G401 (cell line): Measurements from ENCODE around the gene CRABP1. TPM values are rescaled to one million over a fixed set of nuclear protein-coding genes. Genes with fewer than 3 reads are reported as not detected.
"Not testable (repeated sequence)": the region's sequence is repeated elsewhere in the genome, so short reads cannot be mapped to it uniquely, and the experiment has no call there.

Experiments
- DNase-seq: peaks from one replicate; pipeline ENCODE4 v3.0.0-alpha.2; 2015; ENCODE audit warnings: low spot score
- in situ Hi-C: cut with HindIII; loops from 2 replicates; pipeline ENCODE4 v1.10.0; 2016; ENCODE audit warnings: low sequenced_read_pairs, mixed read lengths
- total RNA-seq: library from RNA; depleted of rRNA; stranded (reverse); fragments of >200 nt; shearing (Covaris generic); gene quantifications from 2 replicates; pipeline ENCODE4 v1.2.3, GENCODE V29; 2014

Gene CRABP1
- total RNA-seq, 1 experiment from 2014 or later = not detected

DNA sequence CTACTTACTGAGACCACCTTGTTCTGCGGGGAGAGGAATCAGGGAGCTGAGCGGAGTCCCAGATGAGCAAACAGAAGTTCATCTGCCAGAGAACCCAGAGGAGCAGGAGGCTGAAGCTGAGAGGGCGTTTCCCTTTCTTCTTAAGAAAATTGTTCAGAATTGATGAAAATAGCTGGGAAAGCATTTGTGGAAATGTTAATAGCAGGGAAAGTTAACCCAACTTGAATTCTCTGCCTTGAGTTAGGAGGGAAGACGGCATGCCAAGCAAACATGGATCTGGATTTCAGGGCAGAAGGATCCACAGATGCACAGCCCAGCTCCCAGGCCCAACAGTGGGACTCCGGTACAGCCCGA is 23.2 kb downstream of the CRABP1 start:
- in situ Hi-C loops = no loop called here
- DNase-seq = no peak

DNA sequence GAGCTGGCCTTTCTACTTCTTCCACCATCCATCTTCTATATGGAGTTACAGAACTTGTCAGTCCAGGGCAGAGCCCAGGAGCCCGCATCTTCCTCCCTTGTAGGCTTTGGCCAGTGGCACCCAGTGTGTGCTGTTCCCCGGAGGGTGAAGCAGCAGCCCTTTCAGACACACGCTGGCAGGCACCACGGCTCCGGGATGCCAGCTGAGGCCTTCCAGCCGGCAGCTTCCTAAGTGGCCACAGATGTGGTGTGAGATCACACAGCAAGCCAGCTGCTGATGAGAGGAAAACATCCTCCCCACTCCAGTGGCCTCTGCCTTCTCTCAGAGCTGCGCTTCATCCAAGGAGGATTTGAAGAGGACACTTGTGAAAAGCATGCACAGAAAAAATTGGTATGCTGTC is 24.1 kb downstream of the CRABP1 start:
- in situ Hi-C loops = no loop called here
- DNase-seq = no peak

GRCh38 chr15:78365917-78366316 is 25.8 kb downstream of the CRABP1 start:
- in situ Hi-C loops = no loop called here

GRCh38 chr15:78366342-78366741 is 26.2 kb downstream of the CRABP1 start:
- in situ Hi-C loops = no loop called here
- DNase-seq = no peak

More at GRCh38 chr15:78365917-78366316, 25.8 kb downstream of the CRABP1 start:
- DNase-seq = no peak

- in situ Hi-C loops = no loop called here
- no peak for DNase-seq
Measured at GRCh38 chr15:78368651-78369050, 28.5 kb downstream of the CRABP1 start.

GRCh38 chr15:78369161-78369560 is 29.0 kb downstream of the CRABP1 start:
- in situ Hi-C loops = no loop called here
- DNase-seq = no peak

DNA sequence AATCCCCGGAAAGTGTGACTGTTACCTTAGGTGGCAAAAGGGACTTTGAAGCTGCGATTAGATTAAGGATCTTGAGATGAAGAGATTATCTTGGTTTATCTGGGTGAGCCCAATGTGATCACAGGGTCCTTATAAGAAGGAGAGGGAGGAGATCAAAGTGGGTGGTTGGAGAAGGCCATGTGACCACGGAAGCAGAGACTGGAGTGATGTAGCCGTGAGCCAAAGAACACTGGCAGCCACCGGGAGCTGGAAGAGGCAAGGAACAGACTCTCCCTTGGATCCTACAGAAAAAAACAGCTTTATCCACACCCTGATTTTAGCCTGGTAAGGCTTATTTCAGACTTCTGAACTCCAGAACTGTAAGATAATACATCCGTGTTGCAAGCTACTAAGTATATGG is 29.9 kb downstream of the CRABP1 start:
- no peak for DNase-seq
- in situ Hi-C loops = no loop called here

GRCh38 chr15:78372880-78373279 is 32.7 kb downstream of the CRABP1 start:
- DNase-seq = no peak
- in situ Hi-C loops = no loop called here

DNA sequence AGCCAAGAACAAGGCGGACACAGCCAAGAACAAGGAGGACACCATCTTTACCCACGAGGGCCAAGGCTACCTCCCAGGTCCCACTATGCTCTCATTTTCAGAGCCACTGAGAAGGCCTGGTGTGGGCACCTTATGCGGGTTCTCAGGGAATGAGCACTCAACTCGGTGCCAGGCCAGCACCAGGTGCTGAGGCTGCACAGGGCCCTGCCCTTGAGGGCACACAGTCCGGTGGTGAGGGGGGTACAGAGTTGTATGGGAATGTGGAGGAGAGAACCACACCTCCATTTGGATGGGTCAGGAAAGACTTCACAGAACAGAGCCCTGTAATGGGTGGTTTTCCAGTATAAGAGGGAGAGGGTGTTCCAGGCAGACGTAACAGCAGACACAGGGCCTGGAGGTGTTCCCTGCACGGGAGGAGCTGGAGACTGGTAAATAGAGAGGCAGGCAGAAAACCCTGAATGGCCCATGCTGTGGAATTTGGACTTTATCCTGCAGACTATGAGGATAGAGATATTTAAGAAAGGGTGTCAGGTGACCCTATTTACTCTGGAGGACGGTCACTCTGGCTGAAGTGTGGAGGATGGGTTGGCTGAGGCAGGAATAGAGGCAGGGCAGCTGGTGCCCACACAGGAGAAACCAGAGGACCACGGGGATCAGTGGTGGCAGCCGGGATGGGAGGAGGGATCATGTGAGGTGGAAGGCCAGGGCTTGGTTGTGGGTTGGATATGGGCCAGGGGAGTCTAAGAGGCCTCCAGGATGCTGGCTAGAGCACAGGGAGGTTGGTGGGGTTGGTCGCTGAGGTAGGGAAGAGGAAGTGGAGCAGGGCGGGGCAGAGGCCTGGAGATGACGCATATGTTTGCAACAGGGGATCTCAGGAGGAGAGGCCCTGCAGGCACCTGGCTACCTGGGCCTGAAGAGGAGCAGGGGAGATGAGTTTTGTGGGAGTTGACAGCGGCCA is 34.6 kb downstream of the CRABP1 start:
- no peak for DNase-seq
- in situ Hi-C loops = no loop called here

DNA sequence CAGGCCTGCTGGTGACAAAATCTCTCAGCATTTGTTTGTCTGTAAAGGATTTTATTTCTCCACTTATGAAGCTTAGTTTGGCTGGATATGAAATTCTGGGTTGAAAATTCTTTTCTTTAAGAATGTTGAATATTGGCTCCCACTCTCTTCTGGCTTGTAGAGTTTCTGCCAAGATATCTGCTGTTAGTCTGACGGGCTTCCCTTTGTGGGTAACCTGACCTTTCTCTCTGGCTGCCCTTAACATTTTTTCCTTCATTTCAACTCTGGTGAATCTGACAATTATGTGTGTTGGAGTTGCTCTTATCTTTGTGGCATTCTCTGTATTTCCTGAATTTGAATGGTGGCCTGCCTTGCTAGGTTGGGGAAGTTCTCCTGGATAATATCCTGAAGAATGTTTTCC is 40.0 kb downstream of the CRABP1 start:
- in situ Hi-C loops, DNase-seq: not testable (repeated sequence)

- in situ Hi-C loops = no loop called here
- DNase-seq = no peak
Measured at GRCh38 chr15:78382114-78382880, 42.1 kb downstream of the CRABP1 start.

- in situ Hi-C loops = no loop called here
- DNase-seq = no peak
Measured at GRCh38 chr15:78384651-78385050, 44.5 kb downstream of the CRABP1 start.

- no peak for DNase-seq
- in situ Hi-C loops = no loop called here
Measured at GRCh38 chr15:78387246-78388037, 47.3 kb downstream of the CRABP1 start.

- in situ Hi-C loops = no loop called here
- DNase-seq = no peak
Measured at GRCh38 chr15:78388865-78389264, 48.7 kb downstream of the CRABP1 start.

GRCh38 chr15:78389322-78389721 is 49.2 kb downstream of the CRABP1 start:
- in situ Hi-C loops = no loop called here

GRCh38 chr15:78389738-78390137 is 49.6 kb downstream of the CRABP1 start:
- in situ Hi-C loops = no loop called here
- no peak for DNase-seq

More at GRCh38 chr15:78389322-78389721, 49.2 kb downstream of the CRABP1 start:
- DNase-seq = no peak

DNA sequence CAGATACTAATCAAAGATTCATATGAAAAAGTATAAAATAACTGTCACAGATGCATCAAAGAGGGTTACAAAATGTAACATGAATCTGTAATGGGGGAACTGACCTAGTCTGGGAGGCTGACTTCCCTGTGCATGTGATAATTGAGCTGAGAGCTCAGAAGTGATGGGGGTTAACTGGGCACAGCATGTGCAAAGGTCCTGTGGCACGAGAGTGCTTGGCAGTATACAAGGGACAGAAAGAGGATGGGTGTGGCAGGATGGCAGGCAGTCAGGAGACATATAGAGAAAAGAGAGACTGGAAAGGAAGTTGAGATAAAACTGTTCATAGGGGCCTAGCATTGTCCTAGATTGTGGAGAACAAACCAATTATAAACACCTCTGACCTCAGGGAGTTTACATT is 50.1 kb downstream of the CRABP1 start:
- no peak for DNase-seq
- in situ Hi-C loops = no loop called here

DNA sequence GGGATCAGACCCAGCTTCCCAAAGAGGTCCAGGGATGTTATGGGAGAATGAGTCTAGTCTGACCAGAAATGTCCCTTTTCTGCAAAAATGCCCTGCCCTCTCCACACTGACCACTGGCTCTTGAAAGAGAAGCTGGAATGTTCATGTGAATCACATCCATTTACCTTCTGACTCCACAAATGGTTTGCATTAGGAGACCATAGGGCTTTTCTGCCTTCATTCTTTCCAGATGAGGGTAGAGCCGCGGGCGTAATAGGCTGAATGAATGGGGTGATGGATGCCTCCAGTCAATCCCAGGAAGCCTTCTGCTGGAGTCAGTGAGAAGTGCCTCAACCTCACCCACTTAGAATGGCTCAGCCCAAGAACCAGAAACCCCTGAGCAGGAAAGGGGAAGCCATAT is 50.7 kb downstream of the CRABP1 start:
- in situ Hi-C loops = no loop called here
- no peak for DNase-seq

DNA sequence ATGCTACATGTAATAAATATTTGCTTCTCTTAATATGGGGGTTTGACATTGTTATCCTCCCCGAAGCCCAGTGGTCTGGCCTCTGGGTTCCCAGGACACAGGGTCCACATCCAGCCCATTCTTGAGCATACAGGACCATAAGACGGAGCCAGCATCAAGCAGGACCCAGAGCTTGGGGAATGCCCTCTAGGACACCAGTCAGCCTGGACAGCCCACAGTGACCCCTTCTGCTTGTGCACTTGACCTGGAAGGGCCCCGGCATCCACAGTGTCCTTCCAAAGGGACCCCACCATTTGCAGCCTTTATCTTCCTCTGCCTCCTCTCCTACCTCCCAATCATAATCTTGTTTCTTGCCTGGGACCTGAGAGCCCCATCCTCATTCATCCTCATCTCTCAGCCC is 51.6 kb downstream of the CRABP1 start:
- DNase-seq = no peak

DNA sequence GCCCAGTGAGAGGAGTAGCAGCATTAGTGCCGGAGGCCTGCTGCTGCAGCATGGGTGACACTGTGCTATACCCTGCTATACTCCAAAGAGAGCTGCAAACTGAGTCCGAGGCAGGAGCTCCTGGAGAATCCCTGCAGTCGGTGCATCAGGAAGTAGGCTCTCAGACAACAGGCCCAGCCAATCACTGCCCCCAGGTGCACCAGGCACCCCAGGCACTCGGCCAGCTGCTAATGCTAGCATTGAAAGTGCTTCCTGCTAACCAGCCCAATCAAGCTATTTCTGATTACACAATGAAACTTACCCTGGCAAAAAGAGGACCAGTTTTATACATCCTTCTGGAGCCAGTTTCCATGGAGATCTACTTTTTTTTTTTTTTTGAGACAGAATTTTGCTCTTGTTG is 52.3 kb downstream of the CRABP1 start:
- no peak for DNase-seq
- in situ Hi-C loops = no loop called here

More for the DNA sequence above, 51.6 kb downstream of the CRABP1 start:
- in situ Hi-C loops = no loop called here
